8988T (cell line): Measurements from ENCODE around the gene TANC1.

Experiments
- DNase-seq: peaks from one replicate; pipeline ENCODE4 v3.0.0; 2011

TANC1 gene

GRCh38 chr2:158963071-158963470 lies 5.4 kb upstream of the TANC1 start:
- DNase-seq: no peak

- no peak for DNase-seq
These were observed 3.3 kb upstream of the TANC1 start for GRCh38 chr2:158965107-158965506.

- no peak for DNase-seq
These were observed 2.8 kb upstream of the TANC1 start for GRCh38 chr2:158965641-158966040.

GRCh38 chr2:158966312-158966711 lies 2.1 kb upstream of the TANC1 start:
- DNase-seq: no peak

- no peak for DNase-seq
These were observed 1.2 kb upstream of the TANC1 start for GRCh38 chr2:158967114-158967730.

GRCh38 chr2:158967731-158968395 lies 577 bp upstream of the TANC1 start:
- DNase-seq: no peak

- DNase-seq: no peak
These were observed 798 bp downstream of the TANC1 start for GRCh38 chr2:158969162-158969714.

GRCh38 chr2:158969715-158970240 lies 1.3 kb downstream of the TANC1 start:
- DNase-seq: no peak

- DNase-seq: no peak
These were observed 1.9 kb downstream of the TANC1 start for GRCh38 chr2:158970241-158970751.

GRCh38 chr2:158973116-158973956 lies 4.9 kb downstream of the TANC1 start:
- DNase-seq: no peak

- no peak for DNase-seq
These were observed 7.0 kb downstream of the TANC1 start for GRCh38 chr2:158975271-158975921.

- no peak for DNase-seq
These were observed 11.3 kb downstream of the TANC1 start for GRCh38 chr2:158979772-158980171.

GRCh38 chr2:158984604-158985135 lies 16.2 kb downstream of the TANC1 start:
- DNase-seq: no peak

- DNase-seq: no peak
These were observed 20.1 kb downstream of the TANC1 start for GRCh38 chr2:158988501-158988900.

- DNase-seq: no peak
These were observed 20.7 kb downstream of the TANC1 start for GRCh38 chr2:158989165-158989564.

GRCh38 chr2:158990397-158991214 lies 22.2 kb downstream of the TANC1 start:
- DNase-seq: peak; percentile 64

- no peak for DNase-seq
These were observed 24.6 kb downstream of the TANC1 start for GRCh38 chr2:158993030-158993429.

- no peak for DNase-seq
These were observed 25.5 kb downstream of the TANC1 start for GRCh38 chr2:158993721-158994587.

GRCh38 chr2:158994920-158995676 lies 26.7 kb downstream of the TANC1 start:
- DNase-seq: no peak

GRCh38 chr2:158995677-158996049 lies 27.2 kb downstream of the TANC1 start:
- no peak for DNase-seq
